Measurements from ENCODE around the gene PRDM15.

DNA sequence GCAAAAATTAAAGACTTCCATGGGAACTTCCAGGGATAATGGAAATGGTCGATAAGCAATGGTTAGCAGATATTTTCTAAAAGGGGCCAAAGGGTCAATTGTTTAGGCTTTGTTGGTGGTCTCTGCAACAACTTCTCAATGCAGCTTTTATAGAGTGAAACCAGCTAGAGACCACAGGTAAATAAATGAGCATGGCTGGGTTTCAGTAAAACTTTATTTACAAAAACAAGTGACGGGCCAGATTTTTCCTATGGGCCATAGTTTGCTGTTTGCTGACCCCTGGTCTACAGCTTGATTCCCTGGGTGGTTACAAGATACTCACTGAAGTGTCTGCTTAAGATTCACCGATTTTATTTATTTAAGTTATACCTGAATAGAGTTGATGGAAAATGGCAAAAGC lies 22.6 kb upstream of the PRDM15 start:
- TF ChIP-seq, protein P1, sequence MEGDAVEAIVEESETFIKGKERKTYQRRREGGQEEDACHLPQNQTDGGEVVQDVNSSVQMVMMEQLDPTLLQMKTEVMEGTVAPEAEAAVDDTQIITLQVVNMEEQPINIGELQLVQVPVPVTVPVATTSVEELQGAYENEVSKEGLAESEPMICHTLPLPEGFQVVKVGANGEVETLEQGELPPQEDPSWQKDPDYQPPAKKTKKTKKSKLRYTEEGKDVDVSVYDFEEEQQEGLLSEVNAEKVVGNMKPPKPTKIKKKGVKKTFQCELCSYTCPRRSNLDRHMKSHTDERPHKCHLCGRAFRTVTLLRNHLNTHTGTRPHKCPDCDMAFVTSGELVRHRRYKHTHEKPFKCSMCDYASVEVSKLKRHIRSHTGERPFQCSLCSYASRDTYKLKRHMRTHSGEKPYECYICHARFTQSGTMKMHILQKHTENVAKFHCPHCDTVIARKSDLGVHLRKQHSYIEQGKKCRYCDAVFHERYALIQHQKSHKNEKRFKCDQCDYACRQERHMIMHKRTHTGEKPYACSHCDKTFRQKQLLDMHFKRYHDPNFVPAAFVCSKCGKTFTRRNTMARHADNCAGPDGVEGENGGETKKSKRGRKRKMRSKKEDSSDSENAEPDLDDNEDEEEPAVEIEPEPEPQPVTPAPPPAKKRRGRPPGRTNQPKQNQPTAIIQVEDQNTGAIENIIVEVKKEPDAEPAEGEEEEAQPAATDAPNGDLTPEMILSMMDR (IDR thresholded peaks at IDR 0.05): no peak
- no peak for TF ChIP-seq POLR2A (IDR thresholded peaks at IDR 0.05)

Data from esophagus squamous epithelium (tissue), 4 donors.